HG03066 (cell line): ENCODE data around the gene S100A7A.
"Not testable (repeated sequence)": the region's sequence is repeated elsewhere in the genome, so short reads cannot be mapped to it uniquely, and the experiment has no call there.

Source experiments
- ATAC-seq: cut with Tn5 transposase; IDR thresholded peaks from one replicate; pipeline ENCODE4 v1.9.1; 2021; ENCODE audit warnings: low read depth; ENCODE audit not compliant: unreplicated experiment

S100A7A gene

DNA sequence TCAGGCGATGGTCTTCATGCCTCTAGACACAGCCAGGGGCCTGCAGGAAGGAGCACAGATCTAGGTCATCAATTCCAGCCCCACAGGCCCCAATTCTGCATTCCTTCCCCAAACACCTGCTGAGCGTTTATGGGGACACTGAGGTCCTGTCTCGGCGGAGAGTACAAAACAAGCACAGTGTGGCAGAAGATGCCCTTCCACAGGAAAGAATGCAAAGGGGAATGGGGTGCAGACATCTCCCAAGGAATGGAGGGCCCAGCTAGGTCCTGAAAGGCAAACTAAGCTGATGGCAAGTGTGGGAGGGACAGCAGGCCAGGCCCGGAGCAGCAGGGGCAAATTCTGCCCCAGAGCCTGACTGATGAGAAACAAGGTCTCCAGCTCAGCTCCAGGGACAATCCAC lies 21.9 kb upstream of the S100A7A start:
- no peak for ATAC-seq

DNA sequence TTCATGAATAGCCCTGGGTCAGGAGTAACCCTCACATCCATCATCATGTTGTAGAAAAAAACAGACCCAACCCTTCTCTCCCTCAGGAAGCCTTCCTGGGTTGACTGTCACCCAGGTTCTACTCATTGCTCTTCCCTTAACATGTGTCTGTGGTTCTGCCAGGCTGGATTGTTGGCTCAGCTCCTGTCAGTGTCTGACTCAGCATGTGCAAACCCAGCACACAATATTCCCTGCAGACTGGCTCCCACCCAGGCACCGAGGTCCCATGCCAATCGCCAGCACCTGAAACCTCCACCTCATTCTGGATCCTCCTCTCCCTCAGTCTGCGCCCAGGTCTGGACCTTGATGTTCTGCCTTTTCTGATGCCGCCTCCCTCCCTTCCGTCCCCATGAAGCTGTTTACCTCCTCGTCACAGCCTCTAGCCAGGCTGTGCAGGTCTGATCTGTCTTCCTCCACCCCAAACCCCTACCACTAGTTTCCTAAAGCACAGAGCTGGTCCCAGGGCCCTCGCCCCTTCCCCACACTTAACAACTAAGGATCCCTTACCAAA lies 21.1 kb upstream of the S100A7A start:
- ATAC-seq = no peak

DNA sequence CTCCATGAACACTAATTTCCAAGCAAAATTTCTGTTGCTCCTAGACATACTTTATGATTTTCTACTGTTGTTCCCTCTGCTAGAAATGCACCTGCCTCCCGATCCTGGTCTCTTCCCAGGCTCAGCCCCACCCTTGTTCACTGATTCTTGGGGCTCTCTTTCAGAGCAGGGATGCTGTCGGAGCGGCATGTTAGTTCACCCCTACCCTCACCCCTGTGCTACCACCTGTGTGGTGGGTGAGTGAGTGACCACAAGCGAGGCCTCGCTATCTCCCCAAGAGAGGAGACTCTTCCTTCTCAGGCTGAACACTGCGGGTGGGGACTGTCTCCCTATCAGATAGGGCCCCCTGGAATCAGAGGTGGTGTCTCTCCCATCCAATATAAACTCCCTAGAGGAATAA lies 20.5 kb upstream of the S100A7A start:
- no peak for ATAC-seq

DNA sequence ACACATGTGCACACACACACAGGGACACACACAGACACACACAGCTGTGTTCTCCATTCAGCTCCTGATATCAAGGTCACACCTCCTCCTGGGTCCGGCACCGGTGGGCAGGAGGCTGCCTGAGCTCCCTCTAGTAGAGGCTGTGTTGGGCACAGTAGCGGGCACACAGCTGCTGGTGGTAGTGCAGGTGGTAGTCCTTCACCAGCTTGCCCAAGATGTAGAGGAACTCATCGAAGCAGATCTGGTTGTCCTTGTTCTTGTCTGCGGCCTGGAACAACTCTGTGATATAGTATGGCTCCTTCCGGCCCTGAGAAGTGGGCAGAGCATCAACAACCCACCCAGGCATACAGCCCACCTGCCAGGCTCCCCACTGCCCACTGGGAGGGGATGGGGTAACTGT lies 19.9 kb upstream of the S100A7A start:
- no peak for ATAC-seq

DNA sequence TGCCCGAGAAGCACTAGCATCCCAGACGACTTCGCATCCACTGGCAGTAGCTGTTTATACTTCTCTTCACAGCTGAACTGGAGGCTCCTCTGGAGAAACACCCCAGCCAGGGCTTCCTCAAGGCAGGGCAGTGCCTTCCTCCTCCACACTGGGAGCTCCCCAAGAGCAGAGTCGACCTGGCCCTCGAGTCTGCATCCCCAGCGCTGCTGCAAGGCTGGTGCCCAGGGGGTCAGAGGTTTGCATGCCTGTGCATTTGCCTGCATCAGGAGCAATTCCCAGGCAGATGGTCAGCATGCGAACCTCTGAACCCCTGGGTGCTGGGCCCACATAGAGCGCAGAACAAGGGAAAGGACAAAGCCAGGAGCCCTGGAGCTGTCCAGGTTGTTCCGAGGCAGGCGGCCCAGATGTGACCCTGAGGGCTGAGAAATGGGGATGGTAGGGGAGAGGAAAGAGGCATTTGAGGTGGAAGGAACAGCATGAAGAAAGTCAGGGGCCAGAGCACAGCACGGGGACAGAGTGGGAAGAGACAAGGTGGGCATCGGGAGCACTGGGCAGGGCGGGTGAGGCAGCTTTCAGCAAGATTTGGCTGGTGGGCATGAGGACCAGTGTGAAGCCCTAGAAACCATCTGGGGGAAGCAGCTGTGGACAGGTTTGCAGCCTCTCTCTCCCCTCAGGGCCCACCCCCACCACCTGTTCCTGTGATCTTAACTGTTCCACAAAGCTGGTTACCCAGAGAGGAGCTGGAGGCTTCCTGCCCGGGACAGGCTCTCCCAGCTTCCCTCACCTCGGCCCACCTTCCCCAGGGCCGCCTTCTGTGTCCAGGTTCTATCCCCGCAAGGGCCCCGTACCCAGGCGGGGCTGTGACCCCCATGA lies 19.0 kb upstream of the S100A7A start:
- no peak for ATAC-seq

DNA sequence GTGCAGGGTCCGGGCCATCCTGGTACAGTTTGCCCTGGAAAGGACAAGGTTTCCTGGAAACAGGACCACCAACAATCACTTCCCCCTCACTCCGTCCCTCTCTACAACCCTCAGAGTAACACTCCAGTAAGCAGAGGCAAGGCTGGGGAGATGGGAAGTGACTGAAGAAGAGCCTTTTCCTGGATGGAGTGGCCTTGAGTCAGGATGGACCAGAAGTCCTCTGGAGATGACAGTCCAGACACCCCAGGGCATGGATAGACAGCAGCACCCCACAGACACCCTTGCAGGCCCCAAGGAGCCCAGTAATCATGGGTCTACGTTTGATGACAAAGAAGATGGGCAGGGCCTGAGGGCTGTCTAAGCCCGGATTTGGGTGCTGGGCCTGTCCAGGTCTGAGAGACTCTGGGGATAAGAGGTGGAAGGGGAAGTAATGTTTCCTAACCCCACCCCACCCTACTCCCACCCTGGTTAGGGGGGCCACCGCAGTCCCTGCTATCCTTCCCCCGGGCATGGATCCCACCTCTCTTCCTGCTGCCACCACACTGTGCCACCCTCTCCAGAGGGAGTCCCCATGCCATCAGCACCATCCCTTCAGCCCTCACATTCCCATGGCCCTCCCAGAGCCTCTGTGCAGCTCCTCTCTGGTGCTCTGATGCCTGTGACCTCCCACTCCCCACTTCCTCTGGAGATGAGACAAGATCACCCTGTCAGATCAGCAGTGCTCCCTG lies 18.2 kb upstream of the S100A7A start:
- no peak for ATAC-seq

DNA sequence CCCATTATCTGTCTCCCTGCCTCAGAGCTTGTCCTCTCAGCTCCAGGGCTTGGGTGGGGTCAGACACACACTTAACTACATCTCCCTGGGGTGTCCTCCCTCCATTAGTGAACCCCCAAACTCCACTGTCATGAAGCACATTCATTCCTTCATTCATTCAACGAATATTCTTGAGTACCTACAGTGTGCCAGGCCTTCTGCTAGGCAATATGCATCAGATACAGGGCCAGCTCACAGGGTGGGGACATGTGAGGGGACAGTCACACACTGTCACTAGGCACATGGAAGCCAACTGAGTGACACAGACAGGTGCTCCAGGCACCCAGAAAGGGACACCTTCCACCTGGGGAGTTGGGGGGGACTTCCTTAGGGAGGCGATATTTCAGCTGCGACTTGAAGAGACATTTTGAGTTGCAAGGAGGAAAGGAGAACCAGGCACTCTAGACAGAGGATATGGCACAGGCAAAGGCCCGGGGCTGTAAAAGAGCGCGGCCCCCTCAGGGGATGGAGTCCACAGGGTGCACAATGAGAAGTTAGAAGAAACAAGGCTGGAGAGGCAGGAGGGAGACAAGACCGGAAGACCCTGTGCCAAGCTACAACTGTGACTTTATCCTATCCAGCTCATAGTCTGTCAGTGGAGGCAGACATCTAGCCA lies 16.8 kb upstream of the S100A7A start:
- no peak for ATAC-seq

DNA sequence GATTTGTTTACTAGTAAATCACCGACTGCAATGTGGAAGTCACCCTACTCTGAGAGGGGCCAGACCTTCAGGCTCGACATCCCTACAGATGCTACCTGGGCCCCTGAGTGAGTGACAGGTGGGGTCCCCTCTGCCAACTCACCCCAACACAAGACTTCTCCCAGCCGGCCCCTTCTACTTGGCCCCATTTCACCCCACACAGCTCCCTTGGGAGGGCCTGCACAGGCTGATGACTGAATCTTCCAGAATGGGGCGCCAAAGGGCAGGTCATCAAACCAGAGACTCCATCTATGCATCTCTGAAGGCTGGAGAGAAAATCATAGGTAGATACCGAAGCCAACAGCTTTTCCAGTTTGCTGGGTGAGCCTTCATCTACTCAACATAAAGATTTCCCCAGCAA lies 16.1 kb upstream of the S100A7A start:
- no peak for ATAC-seq

DNA sequence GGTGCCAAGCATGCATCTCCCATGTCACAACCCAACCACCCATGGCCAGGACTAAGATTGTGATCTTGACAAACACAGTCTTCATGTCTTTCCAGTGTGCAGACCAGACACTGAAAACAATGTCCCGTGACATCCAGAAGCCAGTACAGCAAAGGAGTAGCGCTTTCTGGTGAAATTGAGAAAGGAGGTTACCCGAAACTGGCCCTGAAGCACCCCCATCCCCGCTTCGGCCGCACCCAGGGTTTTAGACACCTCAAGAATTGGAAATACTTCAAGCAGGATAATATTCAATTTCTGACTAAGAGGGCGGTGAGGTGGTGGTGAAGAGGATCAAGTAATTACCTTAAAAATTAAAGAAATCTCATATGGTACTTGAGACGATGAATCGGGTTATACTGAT lies 14.9 kb upstream of the S100A7A start:
- no peak for ATAC-seq

DNA sequence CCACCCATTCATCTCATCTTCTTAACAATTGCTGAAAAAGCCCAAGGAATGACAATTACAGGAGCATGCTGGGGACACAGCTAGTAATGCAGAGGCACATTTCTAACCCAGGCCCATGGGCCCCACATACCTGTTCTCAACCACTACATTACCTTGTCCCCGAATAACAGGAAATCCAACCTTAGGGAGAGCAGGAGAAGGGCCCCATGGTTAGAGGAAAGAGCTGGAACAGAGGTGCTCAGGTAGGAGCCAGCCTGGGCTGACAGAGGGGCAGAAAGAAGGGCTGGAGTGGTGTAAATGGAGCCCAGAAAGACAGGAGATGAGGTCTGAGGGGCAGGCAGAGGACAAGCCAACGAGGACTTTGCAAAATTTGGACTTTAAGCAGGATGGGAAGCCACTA lies 14.1 kb upstream of the S100A7A start:
- no peak for ATAC-seq

DNA sequence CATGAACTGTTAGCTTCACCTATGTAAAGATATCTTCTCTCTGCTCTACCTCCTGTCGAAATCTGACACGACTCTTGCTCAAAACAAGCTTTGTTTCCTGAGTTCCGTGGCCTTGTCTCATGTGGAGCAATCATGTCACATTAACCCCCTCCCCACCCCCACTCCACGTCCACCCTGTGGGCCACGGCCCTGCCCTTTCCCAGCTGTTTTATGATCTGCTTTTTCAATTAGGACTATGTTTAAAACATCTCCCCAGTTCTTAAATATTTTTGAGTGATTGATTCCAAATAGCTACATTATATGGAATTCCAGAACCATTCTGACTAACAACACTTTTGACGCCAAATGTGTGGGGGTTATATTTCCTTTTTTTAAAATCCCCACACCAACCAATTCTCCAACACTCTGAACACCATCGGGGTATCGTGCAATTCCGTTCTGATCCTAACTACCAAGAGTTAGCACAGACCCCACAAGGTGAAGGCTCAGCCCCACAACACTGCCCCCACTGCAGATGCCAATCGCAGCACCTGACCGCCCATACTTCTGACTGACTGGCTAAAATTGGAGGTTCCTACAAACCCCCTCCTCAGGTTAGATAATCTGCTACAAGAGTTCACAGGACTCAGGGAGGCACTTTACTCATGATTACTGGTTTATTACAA lies 12.8 kb upstream of the S100A7A start:
- ATAC-seq = no peak

DNA sequence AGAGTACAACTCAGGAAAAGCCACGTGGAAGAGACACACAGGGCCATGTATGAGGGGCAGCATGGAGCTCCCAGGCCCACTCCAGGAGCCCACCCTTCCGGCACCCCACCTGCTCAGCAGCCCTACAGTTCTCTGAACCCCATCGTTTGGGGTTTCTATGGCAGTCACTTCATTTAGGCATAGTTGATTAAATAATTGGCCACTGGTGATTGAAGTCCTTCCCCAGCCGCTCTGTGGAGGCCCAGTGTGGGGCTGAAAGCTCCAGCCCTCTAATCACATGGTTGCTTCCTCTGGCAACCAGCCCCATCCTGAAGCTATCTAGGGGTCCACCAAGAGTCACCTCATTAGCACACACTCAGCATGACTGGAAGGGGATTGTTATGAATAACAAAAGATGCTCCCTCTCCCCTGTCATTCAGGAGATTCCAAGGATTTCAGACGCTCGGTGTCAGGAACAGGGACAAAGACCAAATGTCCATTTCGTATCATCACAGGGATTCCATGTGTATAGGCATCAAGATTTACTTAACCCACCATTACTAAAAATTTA lies 12.2 kb upstream of the S100A7A start:
- no peak for ATAC-seq

DNA sequence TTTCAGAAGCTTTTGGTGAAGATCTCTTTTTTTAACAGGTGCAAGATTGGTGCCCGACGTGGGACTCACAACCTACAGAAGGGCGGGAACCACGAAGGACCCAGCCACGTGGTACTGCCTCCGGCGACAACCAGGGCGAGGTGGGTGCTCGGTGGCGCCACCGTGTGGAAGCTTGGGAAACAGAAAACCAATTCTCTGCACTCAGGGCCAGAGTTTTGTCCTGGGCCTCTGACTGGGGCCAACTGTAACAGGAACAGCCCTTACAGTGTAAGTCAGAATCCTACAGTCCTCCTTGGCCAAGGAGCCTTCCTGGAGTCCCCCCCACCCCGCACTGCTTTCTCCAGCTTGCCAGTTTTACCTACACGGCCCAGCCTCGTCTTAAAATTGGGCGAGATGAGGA lies 11.6 kb upstream of the S100A7A start:
- no peak for ATAC-seq

DNA sequence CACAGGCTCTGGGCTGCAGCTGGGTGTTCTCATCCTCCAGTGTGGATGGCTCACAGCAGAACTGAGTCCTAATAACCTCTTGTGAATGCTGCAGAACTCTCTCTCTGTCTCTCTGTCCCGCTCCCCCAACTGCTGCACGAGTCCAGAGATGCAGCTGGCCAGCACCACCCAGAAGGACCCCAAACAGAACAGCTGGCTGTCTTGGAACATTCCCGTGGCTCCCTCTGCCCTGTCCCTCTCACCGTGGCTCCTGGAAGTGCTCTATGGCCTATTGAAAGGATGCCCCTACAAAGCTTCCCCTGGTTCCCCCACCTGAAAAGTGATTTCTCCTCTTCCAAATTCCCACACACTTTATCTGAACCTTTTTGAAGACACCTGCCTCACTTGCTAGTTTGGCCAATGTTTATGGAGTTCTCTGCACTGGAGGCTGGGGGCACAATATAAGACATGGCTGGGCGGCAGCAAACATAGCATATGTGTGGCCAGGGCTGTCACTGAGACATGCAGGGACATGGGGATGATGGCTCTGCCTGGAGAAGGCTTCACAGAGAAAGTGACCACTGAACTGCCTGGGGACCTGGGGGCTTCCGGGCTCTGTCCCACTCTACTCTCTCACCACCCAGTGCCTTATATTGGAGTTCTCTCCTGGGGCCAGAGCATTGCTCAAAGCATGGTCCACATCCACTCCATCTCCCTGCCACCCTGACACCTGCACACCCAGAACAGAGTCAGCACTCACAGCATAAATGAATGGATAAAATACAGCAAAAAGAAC lies 10.3 kb upstream of the S100A7A start:
- ATAC-seq = not testable (repeated sequence)

DNA sequence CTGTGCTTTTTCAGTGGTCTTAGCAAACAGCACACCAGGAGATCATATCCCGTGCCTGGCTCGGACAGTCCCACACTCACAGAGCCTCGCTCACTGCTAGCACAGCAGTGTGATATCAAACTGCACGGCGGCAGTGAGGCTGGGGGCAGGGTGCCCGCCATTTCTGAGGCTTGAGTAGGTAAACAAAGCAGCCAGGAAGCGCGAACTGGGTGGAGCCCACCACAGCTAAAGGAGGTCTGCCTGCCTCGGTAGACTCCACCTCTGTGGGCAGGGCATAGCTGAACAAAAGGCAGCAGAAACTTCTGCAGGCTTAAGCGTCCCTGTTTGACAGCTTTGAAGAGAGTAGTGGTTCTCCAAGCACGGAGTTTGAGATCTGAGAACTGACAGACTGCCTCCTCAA lies 9.0 kb upstream of the S100A7A start:
- not testable (repeated sequence) for ATAC-seq

DNA sequence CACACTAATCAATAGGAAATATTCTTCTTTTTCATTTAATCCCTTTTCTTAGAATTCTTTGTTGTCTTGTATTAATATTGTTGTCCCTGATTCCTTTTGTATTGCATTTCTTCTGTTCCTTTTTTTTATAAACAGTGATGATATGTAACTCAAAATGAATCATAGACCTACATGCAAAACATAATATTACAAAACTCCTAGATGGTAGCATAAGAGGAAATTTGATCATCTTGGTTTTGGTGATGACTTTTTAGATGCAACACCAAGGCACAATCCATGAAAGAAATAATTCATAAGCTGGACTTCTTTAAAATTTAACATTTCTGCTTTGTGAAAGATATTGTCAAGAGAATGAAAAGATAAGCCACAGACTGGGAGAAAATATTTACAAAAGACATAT lies 2.4 kb upstream of the S100A7A start:
- not testable (repeated sequence) for ATAC-seq

DNA sequence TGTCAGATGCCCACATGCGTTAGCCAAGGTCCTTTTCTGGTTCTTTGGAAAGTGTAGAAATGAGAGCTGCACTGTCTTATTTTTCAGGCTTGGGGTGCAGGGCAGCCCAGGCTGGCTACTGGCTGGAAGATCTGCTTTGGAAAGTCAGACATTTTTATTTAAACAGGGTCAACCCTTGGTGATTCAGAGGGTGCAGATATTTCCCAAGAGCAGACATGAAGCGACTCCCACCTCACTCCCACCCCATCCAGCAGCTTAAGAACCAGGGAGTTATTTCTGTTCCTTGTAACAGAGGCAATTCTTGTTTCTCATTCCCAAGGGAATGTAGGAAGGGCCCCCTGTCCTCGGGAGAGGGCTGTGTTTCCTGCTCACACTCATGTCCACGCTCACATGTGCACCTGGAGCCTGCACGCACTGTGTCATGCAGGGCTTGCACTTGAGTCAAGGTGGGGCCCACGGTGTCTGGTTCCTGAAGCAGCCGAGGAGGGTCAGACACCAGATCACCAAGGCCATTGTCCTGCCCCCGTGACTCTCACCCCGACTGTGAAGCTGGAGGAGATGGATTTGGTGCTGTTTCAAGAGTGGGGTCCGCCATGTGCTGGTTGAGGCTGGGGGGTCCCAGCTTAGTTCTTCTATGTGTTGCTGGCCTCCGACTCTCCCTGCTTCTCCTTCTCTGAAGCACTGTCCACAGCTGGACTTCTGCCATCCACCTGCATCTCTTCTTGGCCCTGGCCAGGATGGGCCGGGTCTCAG lies 992 bp downstream of the S100A7A start:
- ATAC-seq = no peak

DNA sequence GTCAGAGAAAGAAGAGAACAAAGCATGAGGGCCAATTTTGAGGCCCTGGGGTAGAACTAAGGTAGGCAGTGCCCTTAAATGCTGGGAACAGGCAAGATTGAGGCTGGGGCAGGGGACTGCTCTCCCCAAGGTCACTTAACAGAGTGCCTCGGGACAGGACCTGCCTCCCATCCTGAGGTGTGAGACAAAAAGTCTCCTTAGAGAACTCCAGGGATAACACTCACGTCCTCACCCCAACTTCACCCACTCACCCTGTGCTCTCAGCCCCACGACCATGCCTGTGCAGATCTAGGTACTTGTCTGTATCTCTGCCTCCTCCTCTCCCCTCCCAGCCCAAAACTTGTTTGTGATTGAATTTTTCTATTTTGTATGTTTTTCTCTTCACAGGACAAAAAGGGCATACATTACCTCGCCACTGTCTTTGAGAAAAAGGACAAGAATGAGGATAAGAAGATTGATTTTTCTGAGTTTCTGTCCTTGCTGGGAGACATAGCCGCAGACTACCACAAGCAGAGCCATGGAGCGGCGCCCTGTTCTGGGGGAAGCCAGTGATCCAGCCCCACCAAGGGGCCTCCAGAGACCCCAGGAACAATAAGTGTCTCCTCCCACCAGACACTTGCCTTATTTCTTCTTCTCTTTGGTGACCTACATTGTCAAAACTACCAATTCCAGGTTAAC lies 2.6 kb downstream of the S100A7A start:
- not testable (repeated sequence) for ATAC-seq
